Fibroblast of lung (primary cell): ENCODE results near the gene CALD1.

ENCODE experiments used
- CTCF ChIP-seq, 2 donors: IDR thresholded peaks in 1 of 2; conservative IDR thresholded peaks in 1 of 2; 1 replicate in 1 of 2; 2 replicates in 1 of 2; pipeline ENCODE4 v1.5.1; 2011 to 2012; ENCODE audit warnings: low read length in 2 of 2, control low read depth in 1 of 2, inconsistent platforms in 1 of 2, low read depth in 1 of 2, mild to moderate bottlenecking in 1 of 2
- EZH2 ChIP-seq: IDR thresholded peaks from 2 replicates; pipeline ENCODE4 v1.5.1; 2012; ENCODE audit warnings: low read length, control low read depth, mild to moderate bottlenecking; ENCODE audit errors: missing control alignments

GRCh38 chr7:134859783-134860182, 80.3 kb downstream of the CALD1 start:
- TF ChIP-seq CTCF (conservative IDR thresholded peaks at IDR 0.05 in 1 of 2, IDR thresholded peaks at IDR 0.05 in 1 of 2; ENCODE audit: low read depth in 1 of 2, low read length in 2 of 2) (no peak), EZH2 (no peak)
